ENCODE data around the gene TTLL5.

TTLL5 gene

GRCh38 chr14:75705014-75705413, 44.0 kb downstream of the TTLL5 start:
- Histone ChIP-seq H3K4me2 (no peak overlapping the region), H3K79me2 (ENCODE audit: insufficient read depth, low read depth) (no peaks in the 10 kb centered on the region), H3K36me3 (ENCODE audit: insufficient read depth) (no peaks in the 10 kb centered on the region), H3K4me1 (ENCODE audit: low read depth, poor library complexity, severe bottlenecking) (no peaks in the 10 kb centered on the region), H3K27me3 (ENCODE audit: insufficient read depth, low read depth) (no peaks in the 10 kb centered on the region), H3K9ac (no peak overlapping the region), H3K27ac (no peak overlapping the region), H2AFZ (ENCODE audit: low read depth) (no peak overlapping the region), H3K4me3 (IDR thresholded peaks at IDR 0.05; ENCODE audit: insufficient read depth, low read depth, low read length) (no peak overlapping the region), H4K20me1 (ENCODE audit: insufficient read depth) (no peaks in the 10 kb centered on the region)
- no peak for TF ChIP-seq CTCF (conservative IDR thresholded peaks at IDR 0.05; ENCODE audit: low read depth, low read length)

- H3K4me3 ChIP-seq (IDR thresholded peaks at IDR 0.05; ENCODE audit: insufficient read depth, low read depth, low read length), result no peak overlapping the region
- H3K27me3 ChIP-seq (ENCODE audit: insufficient read depth, low read depth), result no peaks in the 10 kb centered on the region
- no peak overlapping the region for H3K9ac ChIP-seq
- no peak overlapping the region for H2AFZ ChIP-seq (ENCODE audit: low read depth)
- H3K4me2 ChIP-seq, result no peak overlapping the region
- H3K4me1 ChIP-seq (ENCODE audit: low read depth, poor library complexity, severe bottlenecking), result peaks cover 24% of the 10 kb centered on the region
- no peaks in the 10 kb centered on the region for H3K79me2 ChIP-seq (ENCODE audit: insufficient read depth, low read depth)
- H4K20me1 ChIP-seq (ENCODE audit: insufficient read depth), result no peaks in the 10 kb centered on the region
- H3K27ac ChIP-seq, result no peak overlapping the region
- TF ChIP-seq CTCF (conservative IDR thresholded peaks at IDR 0.05; ENCODE audit: low read depth, low read length), result peak; percentile 70
- H3K36me3 ChIP-seq (ENCODE audit: insufficient read depth), result no peaks in the 10 kb centered on the region
Observed at GRCh38 chr14:75709207-75709812, 48.3 kb downstream of the TTLL5 start.

GRCh38 chr14:75711105-75711795, 50.2 kb downstream of the TTLL5 start:
- no peak overlapping the region for H3K4me3 ChIP-seq (IDR thresholded peaks at IDR 0.05; ENCODE audit: insufficient read depth, low read depth, low read length)
- peaks cover 36% of the 10 kb centered on the region for H3K4me1 ChIP-seq (ENCODE audit: low read depth, poor library complexity, severe bottlenecking)
- peak overlapping the region; percentile 40; the same call in 1 of the 2 replicates for H3K9ac ChIP-seq
- peak overlapping the region; percentile 73 for H3K4me2 ChIP-seq
- peak; percentile 83 for TF ChIP-seq CTCF (conservative IDR thresholded peaks at IDR 0.05; ENCODE audit: low read depth, low read length)
- H2AFZ ChIP-seq (ENCODE audit: low read depth), result no peak overlapping the region
- no peaks in the 10 kb centered on the region for H3K27me3 ChIP-seq (ENCODE audit: insufficient read depth, low read depth)
- H3K36me3 ChIP-seq (ENCODE audit: insufficient read depth), result no peaks in the 10 kb centered on the region
- peak overlapping the region; percentile 87 for H3K27ac ChIP-seq
- H3K79me2 ChIP-seq (ENCODE audit: insufficient read depth, low read depth), result no peaks in the 10 kb centered on the region
- no peaks in the 10 kb centered on the region for H4K20me1 ChIP-seq (ENCODE audit: insufficient read depth)

GRCh38 chr14:75711796-75712211, 50.8 kb downstream of the TTLL5 start:
- peak overlapping the region; percentile 73 for H3K4me2 ChIP-seq
- H3K4me1 ChIP-seq (ENCODE audit: low read depth, poor library complexity, severe bottlenecking), result peaks cover 37% of the 10 kb centered on the region
- no peak for TF ChIP-seq CTCF (conservative IDR thresholded peaks at IDR 0.05; ENCODE audit: low read depth, low read length)
- no peak overlapping the region for H2AFZ ChIP-seq (ENCODE audit: low read depth)
- no peaks in the 10 kb centered on the region for H4K20me1 ChIP-seq (ENCODE audit: insufficient read depth)
- peak overlapping the region; percentile 40; the same call in 1 of the 2 replicates for H3K9ac ChIP-seq
- H3K36me3 ChIP-seq (ENCODE audit: insufficient read depth), result no peaks in the 10 kb centered on the region
- no peaks in the 10 kb centered on the region for H3K79me2 ChIP-seq (ENCODE audit: insufficient read depth, low read depth)
- H3K4me3 ChIP-seq (IDR thresholded peaks at IDR 0.05; ENCODE audit: insufficient read depth, low read depth, low read length), result no peak overlapping the region
- H3K27me3 ChIP-seq (ENCODE audit: insufficient read depth, low read depth), result no peaks in the 10 kb centered on the region
- peak overlapping the region; percentile 87 for H3K27ac ChIP-seq

Data from KMS-11 (cell line).